Neural cell (in vitro differentiated cells): ENCODE data around the gene BCAS1. TPM values are rescaled to one million over a fixed set of nuclear protein-coding genes. Genes with fewer than 3 reads are reported as not detected.

Experiments used
- H2AFZ ChIP-seq: fragments of 200-600, 300-800 bp; sonication (generic), shearing (Covaris generic); 2 replicates; pipeline ENCODE4 v1.6.0; 2014; ENCODE audit warnings: low read depth, mild to moderate bottlenecking, antibody characterized with exemption, low read length, moderate library complexity
- H3F3A ChIP-seq: fragments of 200-600 bp; shearing (Covaris generic); 2 replicates; pipeline ENCODE4 v1.6.1; 2016; ENCODE audit warnings: mild to moderate bottlenecking, moderate library complexity, mixed read lengths, antibody characterized with exemption, low read length; ENCODE audit not compliant: insufficient read depth, poor library complexity, severe bottlenecking
- H3K27ac ChIP-seq: fragments of 200-600, 300-800 bp; sonication (generic), shearing (Covaris generic); 2 replicates; pipeline ENCODE4 v1.5.1; 2014; ENCODE audit warnings: mild to moderate bottlenecking, low read length, moderate library complexity
- H3K27me3 ChIP-seq: fragments of 300-800, 200-600 bp; sonication (generic), shearing (Covaris generic); 2 replicates; pipeline ENCODE4 v1.6.0; 2014; ENCODE audit warnings: mild to moderate bottlenecking, low read depth, low read length, moderate library complexity; ENCODE audit not compliant: insufficient read depth
- H3K36me3 ChIP-seq: fragments of 300-800, 200-600 bp; sonication (generic), shearing (Covaris generic); 2 replicates; pipeline ENCODE4 v1.5.1; 2014; ENCODE audit warnings: mild to moderate bottlenecking, antibody characterized with exemption, low read length, moderate library complexity; ENCODE audit not compliant: insufficient read depth
- H3K4me2 ChIP-seq: fragments of 300-800, 200-600 bp; sonication (generic), shearing (Covaris generic); 2 replicates; pipeline ENCODE4 v1.6.0; 2014; ENCODE audit warnings: mild to moderate bottlenecking, low read length
- H3K4me3 ChIP-seq: fragments of 300-800, 200-600 bp; sonication (generic), shearing (Covaris generic); 2 replicates; pipeline ENCODE4 v1.5.1; 2014; ENCODE audit warnings: mild to moderate bottlenecking, low read length, moderate library complexity
- H3K79me2 ChIP-seq: fragments of 200-600 bp; shearing (Covaris generic); replicated peaks from 2 replicates; pipeline ENCODE4 v1.6.0; 2014; ENCODE audit warnings: mild to moderate bottlenecking, low read length, moderate library complexity; ENCODE audit not compliant: insufficient read depth
- H3K9ac ChIP-seq: fragments of 300-800, 200-600 bp; sonication (generic), shearing (Covaris generic); 2 replicates; pipeline ENCODE4 v1.6.1; 2016; ENCODE audit warnings: mild to moderate bottlenecking, low read length, mixed read lengths
- H3K9me2 ChIP-seq: fragments of 200-600 bp; shearing (Covaris generic); 2 replicates; pipeline ENCODE4 v1.6.1; 2016; ENCODE audit warnings: mild to moderate bottlenecking, low read length, mixed read lengths; ENCODE audit not compliant: insufficient read depth
- H3K9me3 ChIP-seq: fragments of 200-600, 300-800 bp; sonication (generic), shearing (Covaris generic); 2 replicates; pipeline ENCODE4 v1.6.1; 2016; ENCODE audit warnings: mild to moderate bottlenecking, mixed run types, low read length, moderate library complexity, mixed read lengths
- H4K20me1 ChIP-seq: fragments of 200-600 bp; shearing (Covaris generic); 2 replicates; pipeline ENCODE4 v1.6.1; 2016; ENCODE audit warnings: mild to moderate bottlenecking, mixed run types; ENCODE audit not compliant: insufficient read depth
- CTCF ChIP-seq: fragments of 450-650 bp; IDR thresholded peaks from 2 replicates; pipeline ENCODE4 v1.5.1; 2014; ENCODE audit warnings: antibody characterized with exemption, mild to moderate bottlenecking, moderate library complexity; ENCODE audit not compliant: poor library complexity, severe bottlenecking
- EP300 ChIP-seq: fragments of 450-650 bp; conservative IDR thresholded peaks from 2 replicates; pipeline ENCODE4 v1.6.1; 2014; ENCODE audit warnings: antibody characterized with exemption, mild to moderate bottlenecking, moderate library complexity; ENCODE audit not compliant: poor library complexity, severe bottlenecking
- EZH2 ChIP-seq: fragments of 200-600, 300-800 bp; shearing (Covaris generic), sonication (generic); IDR thresholded peaks from 2 replicates; pipeline ENCODE4 v1.6.1; 2014; ENCODE audit warnings: antibody characterized with exemption, low read length, borderline replicate concordance, mild to moderate bottlenecking; ENCODE audit not compliant: insufficient read depth, poor library complexity, severe bottlenecking
- MXI1 ChIP-seq: fragments of 450-650 bp; conservative IDR thresholded peaks from 2 replicates; pipeline ENCODE4 v1.6.1; 2014; ENCODE audit warnings: antibody characterized with exemption, mild to moderate bottlenecking; ENCODE audit not compliant: poor library complexity, severe bottlenecking
- POLR2AphosphoS5 ChIP-seq: IDR thresholded peaks from 2 replicates; pipeline ENCODE4 v1.6.1; 2012
- RAD21 ChIP-seq: fragments of 450-650 bp; conservative IDR thresholded peaks from 2 replicates; pipeline ENCODE4 v1.6.1; 2014; ENCODE audit warnings: antibody characterized with exemption, mild to moderate bottlenecking, moderate library complexity
- REST ChIP-seq: IDR thresholded peaks from 2 replicates; pipeline ENCODE4 v1.6.1; 2012; ENCODE audit warnings: borderline replicate concordance
- SMC3 ChIP-seq: fragments of 450-650 bp; conservative IDR thresholded peaks from 2 replicates; pipeline ENCODE4 v1.6.1; 2014; ENCODE audit warnings: antibody characterized with exemption, mild to moderate bottlenecking, moderate library complexity; ENCODE audit not compliant: poor library complexity
- TAF1 ChIP-seq: IDR thresholded peaks from 2 replicates; pipeline ENCODE4 v1.6.1; 2012; ENCODE audit warnings: low read depth
- polyA plus RNA-seq: library from polyadenylated mRNA; depleted of rRNA; stranded (reverse); fragments of >200 nt; gene quantifications from 2 replicates; pipeline ENCODE4 v1.2.3, GENCODE V29; 2014

The BCAS1 gene
- polyA plus RNA-seq, 1 donor from 2014 or later: not detected

DNA sequence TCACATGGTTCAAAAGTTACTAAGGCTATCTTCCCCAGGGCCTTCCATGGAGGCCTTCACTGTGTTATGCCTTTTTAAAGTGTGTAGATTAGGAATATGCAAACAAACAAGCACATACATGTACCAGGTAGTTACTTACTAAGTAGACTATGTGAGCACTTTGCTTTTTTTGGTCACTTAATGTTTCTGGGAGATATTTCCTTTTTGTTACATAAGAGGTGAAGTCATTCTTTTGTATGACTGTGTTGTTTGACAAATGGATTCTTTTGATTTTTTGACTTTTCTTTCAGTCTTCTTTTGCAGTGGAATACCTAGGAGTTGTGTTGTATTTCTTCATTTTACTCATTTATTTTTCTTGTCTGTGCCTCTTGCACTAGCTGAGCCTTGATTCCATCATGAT is 39.6 kb upstream of the BCAS1 start:
- Histone ChIP-seq H3F3A (no peaks in the 10 kb centered on the region), H3K27me3 (no peaks in the 10 kb centered on the region), H2AFZ (no peak overlapping the region), H3K36me3 (no peaks in the 10 kb centered on the region), H3K4me3 (no peak overlapping the region), H4K20me1 (no peaks in the 10 kb centered on the region), H3K4me2 (no peak overlapping the region), H3K9ac (no peak overlapping the region), H3K9me3 (no peaks in the 10 kb centered on the region), H3K9me2 (no peaks in the 10 kb centered on the region), H3K27ac (no peak overlapping the region), H3K79me2 (no peaks in the 10 kb centered on the region)
- TF ChIP-seq CTCF: no peak
- no peak for TF ChIP-seq RAD21
- no peak for TF ChIP-seq POLR2AphosphoS5
- TF ChIP-seq EZH2: no peak
- TF ChIP-seq TAF1: no peak
- no peak for TF ChIP-seq EP300
- no peak for TF ChIP-seq MXI1
- TF ChIP-seq REST: no peak
- TF ChIP-seq SMC3: no peak

DNA sequence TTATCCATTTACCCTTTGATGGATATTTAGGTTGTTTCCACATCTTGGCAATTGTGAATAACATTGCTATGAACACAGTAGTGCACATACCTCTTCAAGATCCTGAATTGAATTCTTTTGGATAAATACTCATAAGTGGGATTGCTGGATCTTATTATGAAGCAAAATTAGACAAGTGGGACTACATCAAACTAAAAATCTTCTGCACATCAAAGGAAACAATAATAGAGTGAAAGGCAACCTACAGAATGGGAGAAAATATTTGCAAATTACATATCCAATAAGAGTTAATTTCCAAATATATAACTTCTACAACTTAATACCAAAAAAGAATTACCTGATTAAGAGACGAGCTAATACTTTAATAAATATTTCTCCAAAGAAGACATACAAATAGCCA is 38.4 kb upstream of the BCAS1 start:
- H4K20me1 ChIP-seq: no peaks in the 10 kb centered on the region
- H3K79me2 ChIP-seq: no peaks in the 10 kb centered on the region
- no peak overlapping the region for H3K4me3 ChIP-seq
- TF ChIP-seq MXI1: no peak
- no peak for TF ChIP-seq CTCF
- no peak for TF ChIP-seq EP300
- no peak for TF ChIP-seq RAD21
- TF ChIP-seq REST: no peak
- TF ChIP-seq POLR2AphosphoS5: no peak
- TF ChIP-seq TAF1: no peak
- no peak for TF ChIP-seq SMC3
- no peak for TF ChIP-seq EZH2
- no peaks in the 10 kb centered on the region for H3K36me3 ChIP-seq
- H3K9me3 ChIP-seq: no peaks in the 10 kb centered on the region
- H3K9me2 ChIP-seq: no peaks in the 10 kb centered on the region
- H3K27me3 ChIP-seq: no peaks in the 10 kb centered on the region
- no peak overlapping the region for H3K9ac ChIP-seq
- H3F3A ChIP-seq: no peaks in the 10 kb centered on the region
- H3K27ac ChIP-seq: no peak overlapping the region
- H2AFZ ChIP-seq: no peak overlapping the region
- no peak overlapping the region for H3K4me2 ChIP-seq
